Measurements from ENCODE around the gene FYB1. TPM values are rescaled to one million over a fixed set of nuclear protein-coding genes. Genes with fewer than 3 reads are reported as not detected.

FYB1 gene
- total RNA-seq, 4 donors from 2014 or later = 1.5 to 5.0 (median 2.7) TPM

DNA sequence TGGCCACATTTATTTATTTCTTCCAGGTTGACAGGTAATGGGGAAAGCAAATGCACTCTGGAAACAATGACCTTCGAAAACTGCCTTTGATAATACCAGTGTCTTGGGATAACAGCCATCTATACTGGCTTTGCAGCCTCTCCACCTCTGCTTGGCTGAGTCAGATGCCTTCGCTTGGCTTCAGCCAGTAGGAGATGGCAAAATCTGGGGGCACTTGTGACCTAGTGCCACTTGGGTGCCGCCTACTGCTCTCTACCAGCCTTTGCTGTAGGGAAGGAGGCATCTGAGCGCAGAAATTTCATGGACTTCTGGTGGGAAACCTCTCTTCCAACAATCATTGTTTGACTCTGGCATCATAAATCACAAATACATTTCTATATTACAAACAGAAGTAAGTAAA, 21.8 kb downstream of the FYB1 start:
- no peak overlapping the region for H3K4me3 ChIP-seq (ENCODE audit: low read depth, poor library complexity, severe bottlenecking)
- DNase-seq (ENCODE audit: low spot score in 2 of 2) = peak in 1 of 2 donors; percentile 70
- 90 to 95% methylated on average over 4 of the region's 4 CpGs for WGBS, 2 donors
- intact Hi-C loops (cut with DNase I; ENCODE audit: low total_unique reads) = no loop called here
- no peak for TF ChIP-seq POLR2A (IDR thresholded peaks at IDR 0.05)
- TF ChIP-seq, protein P1, sequence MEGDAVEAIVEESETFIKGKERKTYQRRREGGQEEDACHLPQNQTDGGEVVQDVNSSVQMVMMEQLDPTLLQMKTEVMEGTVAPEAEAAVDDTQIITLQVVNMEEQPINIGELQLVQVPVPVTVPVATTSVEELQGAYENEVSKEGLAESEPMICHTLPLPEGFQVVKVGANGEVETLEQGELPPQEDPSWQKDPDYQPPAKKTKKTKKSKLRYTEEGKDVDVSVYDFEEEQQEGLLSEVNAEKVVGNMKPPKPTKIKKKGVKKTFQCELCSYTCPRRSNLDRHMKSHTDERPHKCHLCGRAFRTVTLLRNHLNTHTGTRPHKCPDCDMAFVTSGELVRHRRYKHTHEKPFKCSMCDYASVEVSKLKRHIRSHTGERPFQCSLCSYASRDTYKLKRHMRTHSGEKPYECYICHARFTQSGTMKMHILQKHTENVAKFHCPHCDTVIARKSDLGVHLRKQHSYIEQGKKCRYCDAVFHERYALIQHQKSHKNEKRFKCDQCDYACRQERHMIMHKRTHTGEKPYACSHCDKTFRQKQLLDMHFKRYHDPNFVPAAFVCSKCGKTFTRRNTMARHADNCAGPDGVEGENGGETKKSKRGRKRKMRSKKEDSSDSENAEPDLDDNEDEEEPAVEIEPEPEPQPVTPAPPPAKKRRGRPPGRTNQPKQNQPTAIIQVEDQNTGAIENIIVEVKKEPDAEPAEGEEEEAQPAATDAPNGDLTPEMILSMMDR (IDR thresholded peaks at IDR 0.05) = no peak

DNA sequence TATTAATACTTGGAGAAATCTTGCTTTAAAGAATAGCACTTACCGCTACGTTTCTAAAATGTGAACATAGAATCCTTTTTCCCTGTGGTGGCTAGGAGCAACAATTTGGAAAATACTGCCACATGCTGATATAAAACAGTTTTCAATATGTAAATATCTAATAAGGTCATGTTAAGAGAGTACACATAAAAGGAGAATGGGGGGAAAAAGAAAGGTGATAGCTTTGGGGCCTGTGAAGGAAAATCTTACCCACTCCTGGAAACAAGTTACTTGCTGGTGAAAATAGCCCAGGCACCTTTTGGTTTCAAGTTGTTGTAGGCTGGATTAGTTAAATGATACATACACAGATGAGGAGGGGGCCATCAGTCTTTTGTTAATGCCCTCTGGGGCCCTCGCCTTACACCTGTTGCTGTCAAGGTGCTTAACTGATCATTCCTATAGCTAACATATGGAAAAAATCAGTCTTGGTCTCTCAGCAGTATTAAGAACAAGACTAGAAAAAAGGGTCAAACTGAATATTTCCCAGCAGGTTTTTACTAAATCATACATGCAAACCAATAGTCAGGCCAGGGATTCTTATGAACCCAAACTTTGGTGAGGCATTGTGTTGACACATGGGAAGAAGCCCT, 24.1 kb downstream of the FYB1 start:
- intact Hi-C loops (cut with DNase I; ENCODE audit: low total_unique reads) = no loop called here
- no peak for DNase-seq (ENCODE audit: low spot score in 2 of 2)
- TF ChIP-seq, protein P1 (IDR thresholded peaks at IDR 0.05) = no peak
- TF ChIP-seq POLR2A (IDR thresholded peaks at IDR 0.05) = no peak
- WGBS, 2 donors = 88 to 95% methylated on average over 3 of the region's 3 CpGs
- no peak overlapping the region for H3K4me3 ChIP-seq (ENCODE audit: low read depth, poor library complexity, severe bottlenecking)

DNA sequence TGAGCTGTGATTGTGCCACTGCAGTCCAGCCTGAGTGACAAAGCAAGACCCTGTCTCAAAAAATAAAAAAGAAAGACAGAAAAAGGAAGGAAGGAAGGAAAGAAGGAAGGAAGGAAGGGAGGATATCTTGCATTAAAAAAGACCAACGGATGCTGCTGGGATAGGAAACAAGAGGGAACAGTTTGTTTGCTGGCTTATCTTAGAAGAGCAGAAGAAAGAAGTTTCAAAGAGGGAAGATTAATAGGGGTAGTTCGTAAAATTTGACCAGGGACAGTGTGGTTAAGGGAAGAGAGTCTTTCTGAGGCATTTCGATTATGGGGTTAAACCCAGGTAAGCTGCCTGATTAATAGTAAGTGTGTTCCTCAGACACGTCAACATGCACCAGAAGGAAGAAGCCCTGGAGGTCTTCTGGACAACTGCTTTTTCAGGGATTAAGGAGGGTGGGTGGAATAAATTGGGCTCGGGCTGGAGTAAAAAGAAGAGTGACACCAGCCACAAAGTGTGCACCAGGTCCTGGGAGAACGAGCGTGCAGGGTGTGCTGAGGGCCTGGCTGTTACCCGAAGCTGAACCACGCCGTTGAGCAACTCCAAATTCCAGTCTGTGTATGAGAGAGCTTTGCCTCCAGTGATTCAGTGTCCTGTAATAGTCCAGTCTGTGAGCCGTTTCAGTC, 24.8 kb downstream of the FYB1 start:
- peak in 1 of 2 donors; percentile 75 for DNase-seq (ENCODE audit: low spot score in 2 of 2)
- intact Hi-C loops (cut with DNase I; ENCODE audit: low total_unique reads) = no loop called here
- TF ChIP-seq, protein P1 (IDR thresholded peaks at IDR 0.05) = no peak
- no peak for TF ChIP-seq POLR2A (IDR thresholded peaks at IDR 0.05)
- H3K4me3 ChIP-seq (ENCODE audit: low read depth, poor library complexity, severe bottlenecking) = no peak overlapping the region
- whole genome bisulfite sequencing, 2 donors = 57% methylated on average over 11 of the region's 11 CpGs

DNA sequence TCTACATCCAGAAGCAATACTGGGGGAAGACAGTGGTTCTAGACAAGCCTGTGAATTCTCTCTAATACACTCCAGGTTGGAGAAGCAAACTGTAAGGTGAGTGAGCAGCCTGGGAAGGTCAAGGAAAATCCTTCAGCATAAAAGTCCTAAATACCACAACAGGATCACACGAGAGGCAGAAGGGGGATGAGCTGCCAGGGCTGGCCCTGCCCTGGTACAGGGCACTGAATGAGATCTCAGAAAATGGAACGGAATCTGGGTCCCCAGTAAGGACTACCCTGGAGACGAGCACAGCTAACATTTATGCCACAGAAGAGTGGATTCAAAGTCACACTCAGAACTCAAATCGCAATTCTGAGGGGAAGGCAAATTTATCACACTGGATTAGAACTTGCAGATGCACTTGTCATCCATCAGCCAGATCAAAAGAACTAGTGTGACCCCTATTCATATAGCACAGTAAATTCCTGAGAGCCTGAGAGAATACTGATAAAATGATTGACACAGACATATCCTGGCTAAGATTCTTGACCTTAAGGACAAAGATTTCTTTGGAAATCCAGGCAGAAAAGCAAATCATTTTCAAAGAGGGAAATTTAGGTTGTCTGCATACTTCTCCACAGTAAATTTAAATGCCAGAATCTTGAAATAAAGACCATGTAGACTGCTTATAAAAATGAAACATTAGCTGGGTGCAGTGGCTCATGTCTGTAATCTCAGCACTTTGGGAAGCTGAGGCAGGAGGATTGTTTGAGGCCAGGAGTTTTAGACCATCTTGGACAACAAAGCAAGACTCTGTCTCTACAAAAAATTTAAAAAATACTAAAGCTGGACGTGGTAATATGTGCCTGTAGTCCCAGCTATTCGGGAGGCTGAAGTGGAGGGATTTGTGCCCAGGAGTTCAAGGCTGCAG, 25.6 kb downstream of the FYB1 start:
- TF ChIP-seq, protein P1 (IDR thresholded peaks at IDR 0.05) = no peak
- TF ChIP-seq POLR2A (IDR thresholded peaks at IDR 0.05) = no peak
- intact Hi-C loops (cut with DNase I; ENCODE audit: low total_unique reads) = no loop called here
- no peak for DNase-seq (ENCODE audit: low spot score in 2 of 2)
- H3K4me3 ChIP-seq (ENCODE audit: low read depth, poor library complexity, severe bottlenecking) = no peak overlapping the region
- WGBS, 2 donors = 63 to 72% methylated on average over 6 of the region's 6 CpGs

DNA sequence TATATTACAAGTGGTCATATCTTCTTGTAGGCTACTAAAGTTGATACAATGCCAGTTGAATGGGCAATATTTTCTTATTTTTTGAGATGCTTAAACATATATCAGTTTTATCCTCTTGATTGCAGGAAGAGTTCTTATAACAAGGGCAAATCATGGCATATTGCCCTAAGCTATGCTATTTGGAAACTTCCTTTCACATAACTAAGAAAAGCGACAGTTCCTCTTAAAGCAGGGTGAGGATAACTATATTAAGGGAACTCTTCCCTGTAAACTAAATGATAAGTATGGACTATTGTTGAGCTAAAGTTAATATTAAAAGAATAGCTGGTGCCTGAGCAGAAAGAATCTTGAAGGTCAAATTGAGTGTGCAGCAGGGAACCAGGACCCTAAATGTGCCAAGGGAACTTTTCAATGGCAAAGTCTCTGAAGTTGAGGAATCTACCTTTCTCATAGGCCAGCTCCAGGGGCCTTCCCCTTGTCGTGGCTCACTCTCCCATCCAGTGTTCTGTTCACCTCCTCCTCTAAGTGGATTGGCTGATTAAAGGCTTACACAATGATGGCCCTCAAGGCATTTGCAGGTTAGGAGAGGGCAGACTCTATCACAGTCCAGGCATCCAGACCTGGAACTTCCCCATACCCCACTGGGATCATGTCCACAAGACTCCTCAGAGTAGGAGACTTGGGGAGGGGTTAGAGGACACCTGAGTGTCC, 26.8 kb downstream of the FYB1 start:
- H3K4me3 ChIP-seq (ENCODE audit: low read depth, poor library complexity, severe bottlenecking) = no peak overlapping the region
- WGBS, 2 donors = 63 to 66% methylated on average over 2 of the region's 2 CpGs
- no peak for DNase-seq (ENCODE audit: low spot score in 2 of 2)
- intact Hi-C loops (cut with DNase I; ENCODE audit: low total_unique reads) = no loop called here
- TF ChIP-seq, protein P1 (IDR thresholded peaks at IDR 0.05) = no peak
- no peak for TF ChIP-seq POLR2A (IDR thresholded peaks at IDR 0.05)

Measured in lower leg skin (tissue), 4 donors.